Astrocyte (in vitro differentiated cells and primary cell): ENCODE results near the gene USP36. TPM values are rescaled to one million over a fixed set of nuclear protein-coding genes. Genes with fewer than 3 reads are reported as not detected.

Experiments
- DNase-seq: peaks from one replicate; pipeline ENCODE4 v3.0.0-alpha.2; 2010; ENCODE audit warnings: low read depth
- FAIRE-seq: peaks from 2 replicates; lab custom pipeline; 2011; peaks lifted over from hg19 to GRCh38; lab: Jason Lieb, UNC
- H2AFZ ChIP-seq: 2 replicates; pipeline ENCODE4 v1.6.0; 2012; ENCODE audit warnings: low read depth, low read length, inconsistent platforms
- H3K27ac ChIP-seq: 2 replicates; pipeline ENCODE4 v1.5.1; 2011; ENCODE audit warnings: low read depth, low read length, inconsistent platforms
- H3K27me3 ChIP-seq: 2 replicates; pipeline ENCODE4 v1.6.0; 2011; ENCODE audit warnings: low read length, inconsistent platforms; ENCODE audit not compliant: insufficient read depth
- H3K36me3 ChIP-seq: 2 replicates; pipeline ENCODE4 v1.5.1; 2011; ENCODE audit warnings: low read length, inconsistent platforms; ENCODE audit not compliant: insufficient read depth
- H3K4me1 ChIP-seq: 2 replicates; pipeline ENCODE4 v1.5.1; 2011; ENCODE audit warnings: low read length, inconsistent platforms; ENCODE audit not compliant: insufficient read depth
- H3K4me2 ChIP-seq: 2 replicates; pipeline ENCODE4 v1.6.0; 2012; ENCODE audit warnings: low read length, inconsistent platforms
- H3K4me3 ChIP-seq: 2 replicates; pipeline ENCODE4 v1.5.1; 2011; ENCODE audit warnings: low read depth, mild to moderate bottlenecking, low read length, inconsistent platforms; ENCODE audit not compliant: insufficient read depth
- H3K79me2 ChIP-seq: 2 replicates; pipeline ENCODE4 v1.6.0; 2012; ENCODE audit warnings: mild to moderate bottlenecking, low read length, inconsistent platforms; ENCODE audit not compliant: insufficient read depth
- H3K9ac ChIP-seq: 2 replicates; pipeline ENCODE4 v1.6.0; 2012; ENCODE audit warnings: mild to moderate bottlenecking, low read length, inconsistent platforms
- H3K9me3 ChIP-seq: 2 replicates; pipeline ENCODE4 v1.5.1; 2012; ENCODE audit warnings: low read depth, mild to moderate bottlenecking, low read length, inconsistent platforms; ENCODE audit not compliant: insufficient read depth
- H4K20me1 ChIP-seq: 2 replicates; pipeline ENCODE4 v1.6.0; 2012; ENCODE audit warnings: low read length, inconsistent platforms; ENCODE audit not compliant: insufficient read depth
- H3K27ac Mint-ChIP-seq: one replicate; pipeline ENCODE4 v1.8.0; 2021; ENCODE audit warnings: mild to moderate bottlenecking, mixed read lengths; ENCODE audit not compliant: unreplicated experiment
- H3K27me3 Mint-ChIP-seq: one replicate; pipeline ENCODE4 v1.8.0; 2021; ENCODE audit warnings: low read depth, mixed read lengths; ENCODE audit not compliant: unreplicated experiment
- H3K36me3 Mint-ChIP-seq: one replicate; pipeline ENCODE4 v1.8.0; 2021; ENCODE audit warnings: low read depth, mixed read lengths; ENCODE audit not compliant: unreplicated experiment
- H3K4me1 Mint-ChIP-seq: one replicate; pipeline ENCODE4 v1.8.0; 2021; ENCODE audit warnings: low read depth, mixed read lengths; ENCODE audit not compliant: unreplicated experiment
- H3K4me3 Mint-ChIP-seq: one replicate; pipeline ENCODE4 v1.8.0; 2021; ENCODE audit warnings: mild to moderate bottlenecking, moderate library complexity, mixed read lengths; ENCODE audit not compliant: unreplicated experiment
- H3K9me3 Mint-ChIP-seq: one replicate; pipeline ENCODE4 v1.8.0; 2021; ENCODE audit warnings: mild to moderate bottlenecking, mixed read lengths; ENCODE audit not compliant: unreplicated experiment
- EZH2 ChIP-seq: IDR thresholded peaks from 2 replicates; pipeline ENCODE4 v1.6.1; 2012; ENCODE audit warnings: mild to moderate bottlenecking, low read length, inconsistent platforms; ENCODE audit not compliant: insufficient read depth
- total RNA-seq: library from RNA; stranded (reverse); gene quantifications from 2 replicates; pipeline ENCODE4 v1.2.1, GENCODE V29; 2021
- TF ChIP-seq, protein P1 (sequence below): IDR thresholded peaks from 2 replicates; pipeline ENCODE4 v1.5.1; 2011; ENCODE audit warnings: low read depth, mild to moderate bottlenecking, inconsistent platforms, low read length, moderate library complexity; ENCODE audit not compliant: insufficient read depth

USP36 gene
- total RNA-seq, 1 donor from 2014 or later, result 51.0 TPM

DNA sequence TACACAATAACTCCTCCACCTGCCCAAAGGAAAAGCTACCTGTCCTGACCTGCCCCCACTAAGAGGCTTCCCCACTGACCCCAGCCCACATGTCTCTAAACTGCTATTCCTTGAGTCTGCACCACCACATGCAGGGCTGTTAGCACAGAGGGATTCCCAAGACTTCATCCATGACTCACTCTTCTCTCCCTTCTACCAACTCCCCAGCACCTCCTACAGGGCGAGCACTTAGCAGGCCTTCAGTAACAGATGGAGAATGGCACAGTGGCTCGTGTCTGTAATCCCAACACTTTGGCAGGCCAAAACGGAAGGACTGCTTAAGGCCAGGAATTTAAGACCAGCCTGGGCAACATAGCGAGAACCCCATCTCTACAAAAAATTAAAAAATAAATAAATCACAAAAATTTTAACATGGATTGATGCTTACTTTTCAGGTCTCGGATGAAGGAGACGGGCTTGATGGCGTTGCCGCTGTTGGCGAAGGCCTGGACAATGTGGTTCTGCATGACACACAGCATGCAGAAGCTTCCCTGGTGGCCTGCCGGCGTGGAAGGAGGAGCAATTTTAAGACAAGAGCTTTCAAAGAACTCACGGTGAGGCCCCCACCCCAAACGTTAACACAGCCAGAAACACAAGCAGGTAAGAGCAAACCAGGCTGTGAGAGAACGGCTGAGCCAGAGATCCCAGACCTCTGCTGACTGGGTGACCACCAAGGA, 12.0 kb downstream of the USP36 start:
- no peaks in the 10 kb centered on the region for H3K9me3 Mint-ChIP-seq
- no peak for FAIRE-seq
- Histone ChIP-seq H4K20me1 (peaks cover 64% of the 10 kb centered on the region), H3K27me3 (no peaks in the 10 kb centered on the region), H3K36me3 (peaks cover 70% of the 10 kb centered on the region), H3K4me3 (no peak overlapping the region), H3K9ac (no peak overlapping the region), H2AFZ (no peak overlapping the region), H3K4me1 (peaks cover 5% of the 10 kb centered on the region), H3K27ac (no peak overlapping the region), H3K9me3 (no peaks in the 10 kb centered on the region), H3K4me2 (no peak overlapping the region), H3K79me2 (peaks cover 88% of the 10 kb centered on the region)
- DNase-seq, result peak; percentile 43
- no peak for TF ChIP-seq EZH2
- TF ChIP-seq, protein P1, sequence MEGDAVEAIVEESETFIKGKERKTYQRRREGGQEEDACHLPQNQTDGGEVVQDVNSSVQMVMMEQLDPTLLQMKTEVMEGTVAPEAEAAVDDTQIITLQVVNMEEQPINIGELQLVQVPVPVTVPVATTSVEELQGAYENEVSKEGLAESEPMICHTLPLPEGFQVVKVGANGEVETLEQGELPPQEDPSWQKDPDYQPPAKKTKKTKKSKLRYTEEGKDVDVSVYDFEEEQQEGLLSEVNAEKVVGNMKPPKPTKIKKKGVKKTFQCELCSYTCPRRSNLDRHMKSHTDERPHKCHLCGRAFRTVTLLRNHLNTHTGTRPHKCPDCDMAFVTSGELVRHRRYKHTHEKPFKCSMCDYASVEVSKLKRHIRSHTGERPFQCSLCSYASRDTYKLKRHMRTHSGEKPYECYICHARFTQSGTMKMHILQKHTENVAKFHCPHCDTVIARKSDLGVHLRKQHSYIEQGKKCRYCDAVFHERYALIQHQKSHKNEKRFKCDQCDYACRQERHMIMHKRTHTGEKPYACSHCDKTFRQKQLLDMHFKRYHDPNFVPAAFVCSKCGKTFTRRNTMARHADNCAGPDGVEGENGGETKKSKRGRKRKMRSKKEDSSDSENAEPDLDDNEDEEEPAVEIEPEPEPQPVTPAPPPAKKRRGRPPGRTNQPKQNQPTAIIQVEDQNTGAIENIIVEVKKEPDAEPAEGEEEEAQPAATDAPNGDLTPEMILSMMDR, result peak; percentile 41
- H3K4me1 Mint-ChIP-seq, result peaks cover 10% of the 10 kb centered on the region
- H3K4me3 Mint-ChIP-seq, result no peak overlapping the region
- no peaks in the 10 kb centered on the region for H3K27me3 Mint-ChIP-seq
- H3K36me3 Mint-ChIP-seq, result peaks cover 38% of the 10 kb centered on the region
- peak overlapping the region; percentile 50 for H3K27ac Mint-ChIP-seq

DNA sequence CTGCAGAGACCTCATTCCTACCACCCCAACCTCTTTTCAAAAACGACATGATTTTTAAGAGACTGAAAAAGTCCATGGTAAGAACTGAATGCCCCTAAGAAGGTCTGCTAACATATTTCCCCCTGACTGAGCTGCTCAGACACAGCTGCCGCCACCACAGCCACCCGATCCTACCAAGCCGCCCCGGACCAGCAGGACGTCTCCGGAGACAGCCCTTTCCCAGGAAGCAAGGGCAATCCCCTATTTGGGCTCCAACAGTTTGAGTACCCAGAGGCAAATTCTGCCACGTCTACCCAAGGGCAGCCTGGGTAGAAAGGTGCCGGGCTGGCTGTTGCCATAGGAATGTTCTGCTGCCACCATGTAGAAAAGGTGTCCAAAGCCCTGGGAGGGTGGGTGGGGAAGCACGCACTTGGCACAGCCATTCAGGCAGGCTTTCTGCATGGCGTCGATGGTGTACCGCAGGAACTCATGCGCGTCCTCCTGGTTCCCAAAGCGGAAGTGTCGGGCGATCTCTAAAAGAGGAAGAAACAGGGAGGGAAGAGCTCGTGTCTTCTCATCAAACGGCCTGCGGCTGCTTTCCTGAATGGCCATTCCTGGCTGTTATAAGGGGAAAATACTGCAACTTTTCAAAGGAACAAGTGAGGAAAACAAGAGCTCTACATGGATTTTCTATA, 13.6 kb downstream of the USP36 start:
- no peak overlapping the region for H3K4me2 ChIP-seq
- H3K9ac ChIP-seq, result peak overlapping the region; percentile 44
- no peak overlapping the region for H2AFZ ChIP-seq
- peaks cover 70% of the 10 kb centered on the region for H4K20me1 ChIP-seq
- no peaks in the 10 kb centered on the region for H3K27me3 ChIP-seq
- H3K4me3 ChIP-seq, result no peak overlapping the region
- Mint-ChIP-seq H3K9me3 (no peaks in the 10 kb centered on the region), H3K36me3 (peaks cover 43% of the 10 kb centered on the region), H3K4me3 (no peak overlapping the region), H3K27ac (peak overlapping the region; percentile 48), H3K4me1 (peaks cover 23% of the 10 kb centered on the region), H3K27me3 (no peaks in the 10 kb centered on the region)
- TF ChIP-seq, protein P1, result no peak
- TF ChIP-seq EZH2, result no peak
- peaks cover 22% of the 10 kb centered on the region for H3K4me1 ChIP-seq
- no peak for FAIRE-seq
- no peaks in the 10 kb centered on the region for H3K9me3 ChIP-seq
- no peak for DNase-seq
- H3K79me2 ChIP-seq, result peaks cover 77% of the 10 kb centered on the region
- peaks cover 56% of the 10 kb centered on the region for H3K36me3 ChIP-seq
- peak overlapping the region; percentile 64 for H3K27ac ChIP-seq
